ENCODE data around the gene ETV5. TPM values are rescaled to one million over a fixed set of nuclear protein-coding genes. Genes with fewer than 3 reads are reported as not detected.

ETV5 gene
- total RNA-seq, 4 donors from 2014 or later: 2.0 to 39.8 (median 13.8) TPM

GRCh38 chr3:186092360-186093070, 16.4 kb downstream of the ETV5 start:
- H3K27ac ChIP-seq: no peak overlapping the region
- no peaks in the 10 kb centered on the region for H3K27me3 ChIP-seq
- DNase-seq: no peak
- no peaks in the 10 kb centered on the region for H3K36me3 ChIP-seq
- intact Hi-C loops (cut with DNase I; ENCODE audit: low total_unique reads): no loop called here
- H3K9me3 ChIP-seq: no peaks in the 10 kb centered on the region
- TF ChIP-seq CTCF (IDR thresholded peaks at IDR 0.05): no peak
- TF ChIP-seq POLR2A (IDR thresholded peaks at IDR 0.05): no peak
- H3K4me1 ChIP-seq: no peaks in the 10 kb centered on the region
- no peak overlapping the region for H3K4me3 ChIP-seq

GRCh38 chr3:186090901-186091300, 18.0 kb downstream of the ETV5 start:
- H3K27ac ChIP-seq: no peak overlapping the region
- no peak for DNase-seq
- no peak overlapping the region for H3K4me3 ChIP-seq
- intact Hi-C loops (cut with DNase I; ENCODE audit: low total_unique reads): no loop called here
- no peaks in the 10 kb centered on the region for H3K4me1 ChIP-seq
- H3K9me3 ChIP-seq: no peaks in the 10 kb centered on the region
- no peak for TF ChIP-seq CTCF (IDR thresholded peaks at IDR 0.05)
- no peak for TF ChIP-seq POLR2A (IDR thresholded peaks at IDR 0.05)
- H3K27me3 ChIP-seq: no peaks in the 10 kb centered on the region
- H3K36me3 ChIP-seq: no peaks in the 10 kb centered on the region

- H3K36me3 ChIP-seq: no peaks in the 10 kb centered on the region
- no peaks in the 10 kb centered on the region for H3K9me3 ChIP-seq
- no peaks in the 10 kb centered on the region for H3K27me3 ChIP-seq
- H3K4me3 ChIP-seq: no peak overlapping the region
- no peaks in the 10 kb centered on the region for H3K4me1 ChIP-seq
- intact Hi-C loops (cut with DNase I; ENCODE audit: low total_unique reads): no loop called here
- H3K27ac ChIP-seq: no peak overlapping the region
- no peak for DNase-seq
- TF ChIP-seq POLR2A (IDR thresholded peaks at IDR 0.05) (no peak), CTCF (IDR thresholded peaks at IDR 0.05) (no peak)
These were observed 20.6 kb downstream of the ETV5 start for GRCh38 chr3:186088335-186088734.

GRCh38 chr3:186084264-186084663, 24.6 kb downstream of the ETV5 start:
- no peaks in the 10 kb centered on the region for H3K27me3 ChIP-seq
- no peaks in the 10 kb centered on the region for H3K4me1 ChIP-seq
- intact Hi-C loops (cut with DNase I; ENCODE audit: low total_unique reads): no loop called here
- no peak for DNase-seq
- no peak overlapping the region for H3K27ac ChIP-seq
- no peaks in the 10 kb centered on the region for H3K9me3 ChIP-seq
- no peak for TF ChIP-seq CTCF (IDR thresholded peaks at IDR 0.05)
- no peak for TF ChIP-seq POLR2A (IDR thresholded peaks at IDR 0.05)
- no peak overlapping the region for H3K4me3 ChIP-seq
- no peaks in the 10 kb centered on the region for H3K36me3 ChIP-seq

GRCh38 chr3:186083746-186084145, 25.1 kb downstream of the ETV5 start:
- no peaks in the 10 kb centered on the region for H3K4me1 ChIP-seq
- H3K27ac ChIP-seq: no peak overlapping the region
- intact Hi-C loops (cut with DNase I; ENCODE audit: low total_unique reads): no loop called here
- no peaks in the 10 kb centered on the region for H3K27me3 ChIP-seq
- no peak for DNase-seq
- H3K9me3 ChIP-seq: no peaks in the 10 kb centered on the region
- TF ChIP-seq CTCF (IDR thresholded peaks at IDR 0.05) (no peak), POLR2A (IDR thresholded peaks at IDR 0.05) (no peak)
- H3K36me3 ChIP-seq: no peaks in the 10 kb centered on the region
- no peak overlapping the region for H3K4me3 ChIP-seq

All from uterus (tissue), 4 donors.